GM18873 (cell line): Measurements from ENCODE around the gene ELANE.
A peak's percentile ranks its signal among the peaks of the same experiment; 100 is the strongest.
"Not testable (repeated sequence)": the region's sequence is repeated elsewhere in the genome, so short reads cannot be mapped to it uniquely, and the experiment has no call there.

Source experiments
- ATAC-seq: cut with Tn5 transposase; IDR thresholded peaks from one replicate; pipeline ENCODE4 v1.9.1; 2021; ENCODE audit warnings: mild to moderate bottlenecking, moderate library complexity, moderate number of reproducible peaks; ENCODE audit not compliant: unreplicated experiment, low FRiP score

ELANE gene

GRCh38 chr19:891421-892200 lies 39.5 kb downstream of the ELANE start:
- ATAC-seq: not testable (repeated sequence)

- no peak for ATAC-seq
These were observed 40.3 kb downstream of the ELANE start for GRCh38 chr19:892243-892893.

GRCh38 chr19:892894-893689 lies 41.0 kb downstream of the ELANE start, which contains the start of the genes MED16 and RNU6-9:
Gene MED16, minus strand, starts transcription at chr19:893187. Its CDS starts 2,056 bp downstream, at chr19:891131.
Gene RNU6-9, plus strand, starts transcription at chr19:893484.
- ATAC-seq: peak; percentile 64

GRCh38 chr19:896434-896833 lies 44.3 kb downstream of the ELANE start:
- ATAC-seq: no peak

- ATAC-seq: no peak
These were observed 44.9 kb downstream of the ELANE start for GRCh38 chr19:896999-897398.

- no peak for ATAC-seq
These were observed 45.4 kb downstream of the ELANE start for GRCh38 chr19:897442-898039.

GRCh38 chr19:898663-899062 lies 46.6 kb downstream of the ELANE start:
- ATAC-seq: no peak

GRCh38 chr19:899336-900042 lies 47.4 kb downstream of the ELANE start:
- no peak for ATAC-seq

GRCh38 chr19:900043-900301 lies 47.9 kb downstream of the ELANE start:
- ATAC-seq: no peak

GRCh38 chr19:900302-901111 lies 48.4 kb downstream of the ELANE start:
- ATAC-seq: no peak

GRCh38 chr19:901216-902092 lies 49.4 kb downstream of the ELANE start:
- ATAC-seq: no peak

- ATAC-seq: no peak
These were observed 49.9 kb downstream of the ELANE start for GRCh38 chr19:902093-902370.

- ATAC-seq: no peak
These were observed 50.5 kb downstream of the ELANE start for GRCh38 chr19:902446-903226.

GRCh38 chr19:903266-903797 lies 51.2 kb downstream of the ELANE start:
- no peak for ATAC-seq

GRCh38 chr19:904545-904944 lies 52.4 kb downstream of the ELANE start:
- ATAC-seq: no peak
